GM19468 (cell line): ENCODE measurements around the gene MEAF6.

Experiments used
- ATAC-seq: cut with Tn5 transposase; IDR thresholded peaks from one replicate; pipeline ENCODE4 v1.9.1; 2021; ENCODE audit warnings: mild to moderate bottlenecking, moderate library complexity, moderate number of reproducible peaks; ENCODE audit not compliant: unreplicated experiment; ENCODE audit errors: extremely low read depth

Gene MEAF6

DNA sequence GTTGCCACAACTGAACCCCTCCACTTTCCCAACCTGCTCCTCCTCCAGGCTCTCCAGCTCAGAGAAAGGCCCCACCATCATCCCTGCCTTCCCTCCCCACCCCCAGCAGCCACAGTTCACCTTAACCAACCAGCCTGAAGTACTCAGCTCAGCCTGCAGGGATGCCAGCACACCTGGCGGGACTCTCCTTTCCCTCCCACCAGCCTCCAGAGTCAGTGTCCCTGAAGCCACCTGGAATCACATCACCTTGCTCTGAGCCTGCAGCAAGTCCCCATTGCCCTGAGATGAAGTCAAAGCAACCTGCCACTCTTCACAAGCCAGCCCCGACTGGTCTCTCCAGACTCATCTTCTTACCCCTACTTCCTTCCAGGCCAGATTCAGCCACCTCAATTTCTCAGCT is 66.4 kb downstream of the MEAF6 start:
- no peak for ATAC-seq

GRCh38 chr1:37446874-37447273 is 67.7 kb downstream of the MEAF6 start:
- no peak for ATAC-seq

- ATAC-seq: no peak
These were observed 71.9 kb downstream of the MEAF6 start for GRCh38 chr1:37442644-37443043.
